Measurements from ENCODE around the gene CACNA1A.

The CACNA1A gene

GRCh38 chr19:13396250-13397080 is 109.8 kb downstream of the CACNA1A start:
- no peak for TF ChIP-seq CTCF (IDR thresholded peaks at IDR 0.05; ENCODE audit: control extremely low read depth, extremely low read depth, low read depth, missing control alignments)
- ChIA-PET CTCF (interaction anchor here (1.4 kb wide), 1 partner anchor 16 kb away, joined by 3 read pairs; no protein-coding TSS in a partner anchor), POLR2A (no interaction called here)
- no peak for DNase-seq (ENCODE audit: extremely low spot score)

GRCh38 chr19:13382633-13382938 is 123.7 kb downstream of the CACNA1A start:
- POLR2A ChIA-PET, result no interaction called here

GRCh38 chr19:13381827-13382632 is 124.2 kb downstream of the CACNA1A start:
- DNase-seq (ENCODE audit: extremely low spot score), result no peak
- POLR2A ChIA-PET, result no interaction called here
- no peak for TF ChIP-seq CTCF (IDR thresholded peaks at IDR 0.05; ENCODE audit: control extremely low read depth, extremely low read depth, low read depth, missing control alignments)
- CTCF ChIA-PET, result no interaction called here

More at GRCh38 chr19:13382633-13382938, 123.7 kb downstream of the CACNA1A start:
- DNase-seq (ENCODE audit: extremely low spot score), result no peak
- TF ChIP-seq CTCF (IDR thresholded peaks at IDR 0.05; ENCODE audit: control extremely low read depth, extremely low read depth, low read depth, missing control alignments), result no peak
- CTCF ChIA-PET, result no interaction called here

GRCh38 chr19:13376537-13376936 is 129.7 kb downstream of the CACNA1A start:
- no peak for TF ChIP-seq CTCF (IDR thresholded peaks at IDR 0.05; ENCODE audit: control extremely low read depth, extremely low read depth, low read depth, missing control alignments)
- ChIA-PET POLR2A (no interaction called here), CTCF (no interaction called here)
- no peak for DNase-seq (ENCODE audit: extremely low spot score)

GRCh38 chr19:13373599-13373998 is 132.7 kb downstream of the CACNA1A start:
- DNase-seq (ENCODE audit: extremely low spot score), result no peak
- POLR2A ChIA-PET, result no interaction called here
- no peak for TF ChIP-seq CTCF (IDR thresholded peaks at IDR 0.05; ENCODE audit: control extremely low read depth, extremely low read depth, low read depth, missing control alignments)
- CTCF ChIA-PET, result interaction anchor here (0.9 kb wide), 1 partner anchor 96 kb away, joined by 3 read pairs; no protein-coding TSS in a partner anchor

- ChIA-PET CTCF (no interaction called here), POLR2A (no interaction called here)
- TF ChIP-seq CTCF (IDR thresholded peaks at IDR 0.05; ENCODE audit: control extremely low read depth, extremely low read depth, low read depth, missing control alignments), result no peak
- DNase-seq (ENCODE audit: extremely low spot score), result no peak
Observed at GRCh38 chr19:13370948-13371347, 135.3 kb downstream of the CACNA1A start.

Measured in GM10248 (cell line).